ENCODE data around the gene ANKRD55. TPM values are rescaled to one million over a fixed set of nuclear protein-coding genes. Genes with fewer than 3 reads are reported as not detected.

ANKRD55 gene
- total RNA-seq, 4 donors from 2014 or later: not detected

DNA sequence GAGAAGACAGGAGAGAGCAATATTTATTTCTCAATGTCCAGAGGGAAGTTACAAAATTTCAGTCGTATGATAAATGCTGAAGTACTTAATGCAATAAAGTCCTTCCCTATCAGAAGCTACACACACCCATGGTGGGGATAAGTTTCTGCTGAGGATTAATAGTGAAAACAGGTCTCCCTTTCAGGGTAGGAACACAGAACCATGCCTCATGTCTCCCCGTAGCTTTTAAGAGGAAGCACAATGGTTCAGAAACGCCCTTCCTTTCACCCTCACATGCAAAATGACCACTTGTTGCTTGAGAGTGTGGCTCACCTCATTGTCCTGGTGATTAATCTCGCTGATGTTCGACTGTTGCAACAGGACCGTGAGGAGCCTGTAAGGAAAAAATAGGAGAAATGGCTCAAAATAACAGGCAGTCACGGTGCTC lies 73.6 kb downstream of the ANKRD55 start:
- TF ChIP-seq, protein P1, sequence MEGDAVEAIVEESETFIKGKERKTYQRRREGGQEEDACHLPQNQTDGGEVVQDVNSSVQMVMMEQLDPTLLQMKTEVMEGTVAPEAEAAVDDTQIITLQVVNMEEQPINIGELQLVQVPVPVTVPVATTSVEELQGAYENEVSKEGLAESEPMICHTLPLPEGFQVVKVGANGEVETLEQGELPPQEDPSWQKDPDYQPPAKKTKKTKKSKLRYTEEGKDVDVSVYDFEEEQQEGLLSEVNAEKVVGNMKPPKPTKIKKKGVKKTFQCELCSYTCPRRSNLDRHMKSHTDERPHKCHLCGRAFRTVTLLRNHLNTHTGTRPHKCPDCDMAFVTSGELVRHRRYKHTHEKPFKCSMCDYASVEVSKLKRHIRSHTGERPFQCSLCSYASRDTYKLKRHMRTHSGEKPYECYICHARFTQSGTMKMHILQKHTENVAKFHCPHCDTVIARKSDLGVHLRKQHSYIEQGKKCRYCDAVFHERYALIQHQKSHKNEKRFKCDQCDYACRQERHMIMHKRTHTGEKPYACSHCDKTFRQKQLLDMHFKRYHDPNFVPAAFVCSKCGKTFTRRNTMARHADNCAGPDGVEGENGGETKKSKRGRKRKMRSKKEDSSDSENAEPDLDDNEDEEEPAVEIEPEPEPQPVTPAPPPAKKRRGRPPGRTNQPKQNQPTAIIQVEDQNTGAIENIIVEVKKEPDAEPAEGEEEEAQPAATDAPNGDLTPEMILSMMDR (IDR thresholded peaks at IDR 0.05; ENCODE audit: low read depth): no peak

DNA sequence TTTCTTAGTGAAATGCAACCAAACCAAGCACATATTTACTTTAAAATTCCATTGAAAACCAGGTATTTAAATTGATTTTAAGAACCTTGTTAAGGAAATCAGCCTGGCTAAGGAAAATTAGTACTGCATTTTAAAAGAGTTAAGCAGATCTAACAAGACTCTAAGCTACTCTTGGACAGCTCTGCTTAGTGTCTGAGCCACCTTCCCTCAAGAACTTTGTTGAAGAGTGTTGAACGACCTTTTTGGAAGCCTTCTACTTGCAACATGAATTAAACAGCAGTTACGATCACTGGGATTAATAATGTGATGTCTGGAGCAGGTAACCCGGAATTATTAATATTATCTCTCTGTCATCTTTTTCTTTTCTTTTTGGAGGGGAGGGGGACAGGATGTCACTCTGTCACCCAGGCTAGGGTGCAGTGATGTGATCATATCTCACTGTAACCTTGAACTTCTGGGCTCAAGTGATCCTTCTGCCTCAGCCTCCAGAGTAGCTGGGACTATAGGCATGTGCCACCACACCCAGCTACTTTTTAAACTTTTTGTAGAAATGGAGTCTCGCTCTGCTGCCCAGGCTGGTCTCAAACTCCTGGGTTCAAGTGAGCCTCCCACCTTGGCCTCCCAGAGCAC lies 74.7 kb downstream of the ANKRD55 start:
- TF ChIP-seq, protein P1 (IDR thresholded peaks at IDR 0.05; ENCODE audit: low read depth): no peak

DNA sequence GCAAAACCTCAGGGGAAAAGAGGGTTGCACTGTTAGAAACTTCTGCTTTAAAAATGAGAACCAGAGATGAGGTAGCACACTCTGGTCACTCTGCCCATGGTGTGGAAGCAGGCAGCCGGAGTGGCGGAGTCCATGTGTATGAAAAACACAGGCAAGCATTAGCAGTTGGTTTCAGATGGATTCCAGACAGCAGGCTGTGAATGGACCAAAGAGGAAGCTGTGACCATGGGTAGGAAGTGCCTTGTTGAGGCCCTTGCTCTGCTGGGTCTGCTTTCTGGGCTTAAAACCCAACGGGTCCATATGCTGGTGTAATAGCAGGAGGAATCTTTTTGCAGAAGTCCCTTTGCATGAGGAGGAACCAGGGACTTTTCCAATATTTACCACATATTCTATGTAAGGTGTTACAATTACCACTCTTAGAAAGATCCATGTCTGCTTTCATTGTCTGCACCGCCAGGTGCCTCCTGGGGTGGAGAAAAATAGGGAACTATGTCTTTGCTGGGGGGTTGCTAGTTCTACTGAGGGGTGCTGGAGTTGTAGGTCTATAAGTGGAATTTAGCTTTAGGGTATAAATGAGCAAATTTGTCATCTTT lies 77.0 kb downstream of the ANKRD55 start:
- TF ChIP-seq, protein P1 (IDR thresholded peaks at IDR 0.05; ENCODE audit: low read depth): no peak

DNA sequence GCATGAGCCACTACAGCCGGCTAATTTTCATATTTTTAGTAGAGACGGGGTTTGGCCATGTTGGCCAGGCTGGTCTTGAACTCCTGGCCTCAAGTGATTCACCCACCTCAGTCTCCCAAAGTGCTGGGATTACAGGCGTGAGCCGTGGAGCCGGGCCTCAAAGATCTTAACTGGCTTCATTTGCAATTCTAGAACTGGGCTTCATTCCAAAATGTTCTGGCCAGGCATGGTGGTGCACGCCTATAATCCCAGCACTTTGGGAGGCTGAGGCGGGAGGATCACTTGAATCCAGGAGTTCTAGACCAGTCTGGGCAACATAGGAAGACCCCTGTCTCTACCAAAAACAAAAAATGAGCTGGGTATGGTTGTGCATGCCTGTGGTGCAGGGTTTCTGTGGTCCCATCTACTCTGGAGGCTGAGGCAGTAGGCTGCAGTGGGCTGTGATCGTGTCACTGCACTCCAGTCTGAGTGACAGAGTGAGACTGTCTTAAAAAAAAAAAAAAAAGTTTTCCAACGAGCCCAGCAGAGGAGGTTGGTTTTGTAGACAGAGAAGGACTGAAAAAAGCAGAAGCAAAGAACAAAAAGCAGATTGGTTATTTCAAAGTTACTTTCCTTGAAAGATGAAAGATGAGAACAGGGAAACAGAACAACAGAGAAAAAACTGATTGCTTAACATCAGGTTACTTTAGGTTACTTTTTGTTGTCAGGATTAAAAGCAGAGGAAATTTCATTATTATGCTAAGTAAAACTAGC lies 78.2 kb downstream of the ANKRD55 start:
- TF ChIP-seq, protein P1 (IDR thresholded peaks at IDR 0.05; ENCODE audit: low read depth): no peak

DNA sequence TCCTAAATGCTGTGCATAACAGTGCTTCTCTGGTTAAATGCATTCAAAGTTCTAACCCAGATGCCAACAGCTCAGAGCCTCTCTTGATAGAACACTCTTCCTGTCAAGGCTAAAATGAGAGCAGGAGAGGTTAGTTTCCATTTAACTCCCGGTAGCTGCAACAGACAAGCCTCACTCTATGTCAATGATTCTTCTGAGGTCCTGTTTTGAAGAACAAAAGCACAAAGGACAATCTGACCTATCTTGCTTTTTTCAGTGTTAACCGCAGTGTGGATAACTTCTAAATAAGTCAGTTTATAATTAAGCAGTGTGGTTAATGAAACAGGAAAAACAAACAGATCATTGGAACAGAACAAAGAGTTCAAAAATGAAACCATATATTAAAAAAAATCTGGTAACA lies 80.7 kb downstream of the ANKRD55 start:
- TF ChIP-seq, protein P1 (IDR thresholded peaks at IDR 0.05; ENCODE audit: low read depth): no peak

DNA sequence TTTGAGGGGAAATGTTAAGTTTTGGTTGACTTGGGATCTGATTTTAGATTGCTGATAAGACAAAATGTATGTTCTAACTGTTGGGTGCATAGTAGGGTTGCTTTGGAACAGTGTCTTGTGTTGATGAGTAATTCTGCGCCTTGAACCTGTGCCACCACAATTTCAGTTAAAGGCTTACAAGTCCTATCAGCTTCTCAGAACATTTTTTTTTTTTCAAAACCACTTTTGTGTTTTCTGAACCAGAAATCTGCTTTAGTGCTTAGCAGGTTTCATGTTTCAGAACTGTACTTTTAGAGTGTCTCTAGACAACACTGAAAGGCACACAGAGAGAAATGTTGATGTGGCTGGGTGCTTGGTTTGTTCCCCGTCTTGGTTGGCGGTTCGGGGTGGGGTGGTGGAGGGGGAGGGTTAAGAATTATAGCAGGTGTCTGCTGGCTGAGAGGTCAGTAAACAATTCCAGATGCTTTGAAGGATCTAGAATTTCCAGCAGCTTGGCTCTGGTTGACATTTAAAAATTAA lies 84.6 kb downstream of the ANKRD55 start:
- TF ChIP-seq, protein P1 (IDR thresholded peaks at IDR 0.05; ENCODE audit: low read depth): no peak

DNA sequence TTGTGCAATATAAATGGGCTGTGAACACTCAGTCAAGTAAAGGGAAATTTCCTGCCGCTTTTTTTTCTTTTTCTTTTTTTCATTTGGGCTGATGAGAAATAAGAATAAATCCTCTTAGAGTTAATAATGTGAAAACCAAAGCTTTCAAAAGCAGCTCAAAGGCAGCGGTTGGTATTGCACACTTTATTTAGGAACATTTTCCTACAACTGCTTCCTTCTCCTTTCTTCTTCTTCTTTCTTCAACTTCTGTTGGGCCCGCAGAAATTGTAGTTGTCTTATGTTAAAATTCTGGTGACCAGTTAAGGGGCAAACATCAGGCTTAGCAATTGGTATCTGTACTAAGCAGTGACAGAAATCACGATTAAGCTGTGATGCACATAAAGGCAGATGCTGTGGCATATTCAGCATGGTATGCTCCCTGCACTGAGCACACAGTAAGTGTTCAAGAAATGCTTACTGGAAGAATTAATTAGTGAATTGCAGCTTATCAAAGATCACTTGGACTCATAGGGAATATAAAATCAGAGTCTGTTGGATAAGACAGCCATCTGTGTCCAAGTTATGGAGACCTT lies 85.4 kb downstream of the ANKRD55 start:
- TF ChIP-seq, protein P1 (IDR thresholded peaks at IDR 0.05; ENCODE audit: low read depth): no peak

Measured in subcutaneous adipose tissue (tissue), 4 donors.